Activated gamma-delta T cell (primary cell): ENCODE results near the gene TMEM250.
"Not testable (repeated sequence)": the region's sequence is repeated elsewhere in the genome, so short reads cannot be mapped to it uniquely, and the experiment has no call there.

Experiments
- DNase-seq: peaks from one replicate; lab custom pipeline; 2025; lab: John Stamatoyannopoulos, UW
- total RNA-seq, 2 donors: gene quantifications; one replicate each; lab custom pipeline; 2026; lab: John Stamatoyannopoulos, UW

The TMEM250 gene, protein sequence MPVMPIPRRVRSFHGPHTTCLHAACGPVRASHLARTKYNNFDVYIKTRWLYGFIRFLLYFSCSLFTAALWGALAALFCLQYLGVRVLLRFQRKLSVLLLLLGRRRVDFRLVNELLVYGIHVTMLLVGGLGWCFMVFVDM
- total RNA-seq, result 67.9 to 76.2 reads per million in 2 donors

DNA sequence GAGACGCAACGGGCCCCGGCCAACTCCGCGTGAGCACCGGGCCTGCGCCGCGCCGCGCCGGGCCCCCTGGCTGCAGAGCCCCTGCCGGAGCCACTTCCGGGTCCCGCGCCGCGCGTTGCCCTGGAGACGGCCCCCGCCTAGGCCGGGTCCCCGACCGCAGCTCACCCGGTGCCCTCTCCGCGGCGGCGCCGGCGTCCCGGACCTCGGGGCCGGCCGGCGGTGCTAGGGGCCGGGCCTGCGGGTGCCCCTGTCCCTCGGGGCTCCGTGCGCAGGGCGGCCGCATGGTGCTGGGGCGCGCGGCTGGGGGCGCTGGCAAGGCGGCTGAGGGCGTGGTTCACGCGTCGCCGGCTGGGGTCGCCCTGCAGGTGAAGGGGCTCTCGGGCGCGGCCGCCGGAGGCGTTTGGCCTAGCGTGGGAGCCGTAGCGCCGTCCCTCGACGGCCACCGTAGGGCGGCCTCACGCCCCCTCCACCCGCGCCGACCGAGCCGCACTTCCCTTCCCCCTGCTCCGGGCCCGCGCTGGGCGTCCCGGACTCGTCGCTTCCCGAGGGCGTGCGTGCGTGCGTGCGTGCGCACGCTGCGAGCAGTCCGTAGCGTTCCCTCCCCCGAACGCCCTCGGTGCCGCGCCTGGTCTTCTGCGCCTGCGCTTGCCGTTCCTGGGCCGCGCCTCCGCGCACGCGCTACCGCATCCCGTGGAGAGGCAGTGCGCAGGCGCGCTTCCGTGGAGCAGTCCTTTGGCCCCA, at the start of gene TMEM250:
TMEM250 (minus strand) TSS at position 556 of the 741 bp plus-strand sequence. CDS start 1,975 bp downstream, outside the sequence.
- peak; percentile 96 for DNase-seq

DNA sequence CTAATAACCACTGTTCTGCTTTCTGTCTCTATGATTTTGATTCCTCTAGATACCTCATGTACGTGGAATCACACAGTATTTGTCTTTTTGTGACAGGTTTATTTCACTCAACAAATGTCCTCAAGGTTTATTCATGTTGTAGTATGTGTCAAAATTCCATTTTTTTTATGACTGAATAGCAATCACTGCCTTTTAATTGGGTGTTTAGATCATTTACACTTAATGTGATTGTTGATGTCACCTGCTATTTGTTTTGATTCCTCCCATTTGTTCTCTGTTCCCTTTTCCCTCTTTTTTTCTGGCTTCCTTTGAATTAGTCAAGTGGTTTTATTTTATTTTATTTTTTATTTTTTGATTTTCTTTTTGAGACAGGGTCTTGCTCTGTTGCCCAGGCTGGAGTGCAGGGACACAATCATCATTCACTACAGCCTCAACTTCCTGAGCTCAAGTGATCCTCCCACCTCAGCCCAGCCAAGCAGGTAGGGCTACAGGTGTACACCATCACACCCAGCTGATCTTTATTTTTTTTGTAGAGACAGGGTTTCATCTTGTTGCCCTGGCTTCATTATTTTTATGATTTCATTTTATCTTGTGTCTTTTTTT, 44.7 kb upstream of the TMEM250 start:
- DNase-seq, result no peak

GRCh38 chr9:136160995-136161610, 42.4 kb upstream of the TMEM250 start:
- no peak for DNase-seq

DNA sequence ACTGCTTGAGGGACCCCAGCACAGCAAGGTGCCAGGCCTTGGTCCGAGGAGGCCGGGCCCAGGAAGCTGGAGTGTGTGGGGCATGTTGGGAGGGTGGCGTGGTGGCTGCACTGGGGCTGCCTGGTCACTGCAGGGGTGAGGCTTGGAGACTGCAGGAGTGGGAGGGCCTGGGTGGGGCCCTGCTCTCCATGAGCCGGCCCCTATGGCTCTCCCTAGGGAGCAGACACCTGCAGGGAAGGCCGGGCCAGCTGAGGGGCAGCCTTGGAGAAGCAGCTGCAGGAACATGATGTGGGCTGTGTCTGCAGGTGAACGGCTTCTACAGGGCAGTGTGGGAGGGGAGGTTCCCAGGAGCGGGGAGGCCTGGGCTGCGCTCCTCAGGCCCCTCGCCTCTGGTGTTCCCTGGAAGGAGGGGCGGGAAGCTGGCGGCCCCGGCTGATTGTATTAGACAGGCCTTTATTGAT, 41.7 kb upstream of the TMEM250 start:
- no peak for DNase-seq

DNA sequence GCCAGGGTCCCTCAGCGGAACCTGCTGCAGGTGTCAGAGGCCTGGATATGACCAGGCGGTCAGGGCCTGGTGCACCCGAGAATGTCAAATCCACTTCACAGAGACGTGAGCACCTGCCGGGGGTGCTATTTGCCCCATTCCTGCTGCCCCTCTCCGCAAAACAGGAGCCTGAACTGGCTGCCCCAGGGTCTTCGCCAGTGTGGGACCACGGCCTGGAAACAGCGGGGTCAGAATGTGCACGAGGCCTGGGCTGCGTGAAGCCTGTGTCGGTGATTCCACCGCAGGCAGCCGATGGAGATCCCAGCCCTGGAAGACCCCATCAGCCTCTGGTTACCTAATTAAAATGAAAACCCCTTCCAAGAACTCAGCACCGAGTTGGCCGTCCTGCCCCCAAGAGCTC, 41.2 kb upstream of the TMEM250 start:
- DNase-seq, result no peak

DNA sequence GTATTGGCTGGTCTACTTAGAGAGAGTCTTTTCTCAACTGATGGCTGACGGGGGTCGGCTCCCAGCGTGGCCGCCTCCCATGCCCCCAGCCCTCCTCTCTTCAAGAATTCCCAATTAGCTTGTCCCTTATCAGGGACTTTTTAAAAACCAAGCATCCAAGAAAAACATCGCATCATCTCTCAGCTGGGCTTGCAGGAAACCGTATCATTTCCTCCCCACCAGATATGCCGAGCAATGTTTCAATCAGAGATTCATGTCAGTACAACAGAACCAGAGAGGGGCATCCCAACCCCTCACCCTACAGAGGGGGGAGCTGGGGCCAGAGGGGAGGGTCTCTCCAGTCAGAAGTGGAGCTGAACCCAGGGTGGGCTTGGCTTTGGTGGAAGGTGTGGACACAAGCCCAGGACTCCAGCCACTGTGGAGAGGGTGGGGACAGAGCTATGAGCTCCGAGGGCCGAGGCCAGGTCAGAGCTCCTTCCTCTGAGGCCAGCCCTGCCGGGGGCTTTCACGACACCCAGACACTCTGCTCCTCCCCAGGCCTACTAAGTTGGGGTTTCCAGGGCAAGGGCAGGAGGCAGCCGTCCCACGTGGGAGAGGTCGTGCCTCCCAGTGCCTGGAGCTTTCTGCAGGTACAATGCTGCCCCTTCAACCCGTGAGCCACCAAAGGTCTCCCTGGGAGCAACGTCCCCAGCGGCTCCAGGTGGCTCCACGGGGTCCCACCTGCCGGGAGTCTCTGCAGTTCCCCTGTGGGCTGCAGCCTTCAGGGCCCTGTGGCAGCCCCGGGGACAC, 39.0 kb upstream of the TMEM250 start:
- DNase-seq, result no peak

GRCh38 chr9:136156209-136157120, 37.8 kb upstream of the TMEM250 start:
- DNase-seq, result no peak

DNA sequence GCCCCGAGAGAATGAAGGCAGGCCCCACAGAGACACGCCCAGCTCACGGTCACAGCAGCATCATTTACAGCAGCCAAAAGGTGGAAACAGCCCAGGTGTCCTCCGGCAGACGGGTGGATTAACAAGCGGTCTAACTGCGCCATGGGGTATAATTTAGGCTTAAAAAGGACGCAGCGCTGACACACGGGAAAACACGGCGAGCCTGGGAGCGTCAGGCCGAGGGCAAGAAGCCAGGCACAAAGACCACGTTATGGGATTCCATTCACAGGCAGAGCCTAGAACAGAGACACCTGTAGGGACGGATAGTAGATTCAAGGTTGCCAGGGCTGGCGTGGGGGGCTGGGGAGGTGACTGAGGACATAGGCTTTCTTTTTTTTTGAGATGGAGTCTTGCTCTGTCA, 36.9 kb upstream of the TMEM250 start:
- DNase-seq, result no peak

DNA sequence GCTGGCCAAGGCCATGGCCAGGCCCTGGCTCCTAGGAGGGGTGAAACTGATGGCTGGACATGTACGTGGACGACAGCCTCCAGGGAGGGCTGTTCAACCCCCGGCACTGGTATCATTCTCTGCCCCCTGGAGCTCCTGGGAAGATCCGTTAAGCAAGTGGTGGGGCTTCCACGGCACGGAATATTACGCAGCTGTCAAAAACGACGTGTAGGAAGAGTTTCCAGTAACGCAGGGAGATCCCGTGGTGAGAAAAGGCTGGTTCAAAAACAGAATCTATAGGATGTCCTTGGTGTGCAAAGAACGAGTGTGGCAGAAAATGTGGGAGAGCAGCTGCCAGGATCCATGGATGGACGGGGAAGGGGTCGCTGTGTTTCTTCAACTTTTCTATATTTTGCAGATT, 36.3 kb upstream of the TMEM250 start:
- DNase-seq, result no peak

GRCh38 chr9:136153381-136154065, 34.8 kb upstream of the TMEM250 start:
- no peak for DNase-seq

GRCh38 chr9:136152931-136153330, 34.3 kb upstream of the TMEM250 start:
- DNase-seq, result no peak

- no peak for DNase-seq
Measured at GRCh38 chr9:136152543-136152866, 33.8 kb upstream of the TMEM250 start.

DNA sequence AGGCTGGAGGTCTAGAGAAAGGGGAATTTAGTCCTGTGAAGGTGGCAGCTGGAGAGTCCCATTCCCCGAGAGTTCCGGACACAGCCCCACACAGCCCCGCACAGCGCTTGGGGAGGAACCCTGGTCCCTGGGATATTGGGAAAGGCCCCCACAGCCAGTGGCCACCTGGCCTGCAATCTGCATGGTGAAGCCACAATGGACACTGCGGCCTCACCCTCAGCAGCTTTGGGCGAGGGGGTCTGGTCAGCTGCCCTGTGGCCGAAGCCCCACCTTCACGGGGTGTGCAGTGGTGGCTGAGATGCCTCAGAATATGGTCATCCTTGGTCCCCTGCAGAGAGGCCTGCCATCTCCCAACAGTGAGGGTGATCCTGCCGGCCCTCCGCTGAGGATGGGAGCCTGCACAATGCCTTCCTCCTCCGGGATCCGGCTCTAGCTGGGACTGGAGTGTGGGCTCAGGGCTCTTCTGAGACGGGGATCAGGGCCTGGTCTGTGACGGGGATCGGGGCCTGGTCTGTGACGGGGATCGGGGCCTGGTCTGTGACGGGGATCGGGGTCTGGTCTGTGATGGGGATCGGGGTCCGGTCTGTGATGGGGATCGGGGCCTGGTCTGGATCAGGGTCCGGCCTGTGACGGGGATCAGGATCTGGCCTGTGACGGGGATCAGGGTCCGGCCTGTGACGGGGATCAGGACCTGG, 33.3 kb upstream of the TMEM250 start:
- no peak for DNase-seq

GRCh38 chr9:136151214-136151804, 32.6 kb upstream of the TMEM250 start:
- DNase-seq, result no peak

DNA sequence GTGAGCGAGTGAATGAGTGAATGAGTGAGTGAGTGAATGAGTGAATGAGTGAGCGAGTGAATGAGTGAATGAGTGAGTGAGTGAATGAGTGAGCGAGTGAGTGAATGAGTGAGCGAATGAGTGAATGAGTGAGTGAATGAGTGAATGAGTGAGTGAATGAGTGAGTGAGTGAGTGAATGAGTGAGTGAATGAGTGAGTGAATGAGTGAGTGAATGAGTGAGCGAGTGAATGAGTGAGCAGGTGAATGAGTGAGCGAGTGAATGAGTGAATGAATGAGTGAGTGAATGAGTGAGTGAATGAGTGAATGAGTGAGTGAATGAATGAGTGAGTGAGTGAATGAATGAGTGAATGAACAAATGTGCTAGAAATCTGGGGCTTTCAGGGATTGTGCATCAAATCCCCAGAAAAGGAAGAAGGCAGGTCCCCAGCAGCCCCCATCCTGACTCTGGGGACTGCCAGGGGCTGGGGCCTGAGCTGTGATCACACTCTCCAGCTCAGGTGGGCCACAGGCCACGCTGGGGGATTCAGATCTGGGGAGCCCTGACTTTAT, 32.1 kb upstream of the TMEM250 start:
- DNase-seq, result not testable (repeated sequence)

DNA sequence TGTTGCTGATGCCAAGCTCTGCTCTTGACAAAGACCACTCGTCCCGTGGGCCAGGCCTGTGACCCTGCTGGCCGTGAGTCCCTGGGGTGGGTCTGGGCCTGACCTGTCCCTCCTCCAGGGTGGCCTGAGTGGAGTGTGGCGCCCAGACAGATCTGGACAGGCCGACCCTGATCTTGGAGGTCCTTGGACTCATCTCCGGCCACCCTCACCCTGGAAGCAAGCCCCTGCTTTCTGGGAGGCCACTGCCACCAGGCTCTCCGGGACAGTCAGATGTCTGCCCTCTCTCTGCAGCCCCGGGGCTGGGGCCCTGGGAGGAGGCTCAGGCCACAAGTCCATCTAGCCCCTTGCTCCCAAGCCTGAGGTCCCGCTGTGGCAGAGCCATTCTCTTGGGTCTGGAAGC, 31.2 kb upstream of the TMEM250 start:
- DNase-seq, result no peak

GRCh38 chr9:136149337-136149736, 30.7 kb upstream of the TMEM250 start:
- no peak for DNase-seq

DNA sequence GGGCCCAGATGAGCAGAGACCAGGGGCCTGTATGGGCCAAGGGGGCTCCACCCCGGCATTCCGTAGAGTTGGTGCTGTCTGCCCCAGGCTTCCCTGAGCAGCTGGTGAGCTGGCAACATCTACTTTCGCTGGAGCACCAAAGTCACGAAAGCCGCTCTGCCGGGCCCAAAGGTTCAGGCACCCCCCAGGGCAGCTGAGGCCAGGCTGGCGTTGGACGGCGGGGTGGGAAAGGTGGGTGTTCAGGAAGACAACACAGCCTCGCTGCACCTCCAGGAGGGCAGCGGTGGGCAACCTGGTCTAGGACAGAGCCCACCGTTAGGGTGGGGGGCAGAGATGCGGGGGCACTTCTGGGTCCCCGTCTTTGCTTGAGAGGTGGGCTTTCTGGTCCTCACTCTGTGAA, 30.1 kb upstream of the TMEM250 start:
- no peak for DNase-seq
